Keratinocyte (primary cell): ENCODE results near the gene SYDE1. TPM values are rescaled to one million over a fixed set of nuclear protein-coding genes. Genes with fewer than 3 reads are reported as not detected.

ENCODE experiments used
- DNase-seq: peaks from one replicate; pipeline ENCODE4 v3.0.0-alpha.2; 2011; ENCODE audit warnings: low read depth, missing footprints, low spot score
- FAIRE-seq: peaks from 2 replicates; lab custom pipeline; 2011; peaks lifted over from hg19 to GRCh38; lab: Jason Lieb, UNC
- H2AFZ ChIP-seq: 2 replicates; pipeline ENCODE4 v1.6.0; 2012; ENCODE audit warnings: low read length, control low read depth, inconsistent platforms; ENCODE audit not compliant: control insufficient read depth
- H3K27ac ChIP-seq: 2 replicates; pipeline ENCODE4 v1.5.1; 2011; ENCODE audit warnings: low read length; ENCODE audit not compliant: control insufficient read depth, insufficient read depth
- H3K27me3 ChIP-seq: 3 replicates; pipeline ENCODE4 v1.6.0; 2011; ENCODE audit warnings: low read length; ENCODE audit not compliant: control insufficient read depth, insufficient read depth; ENCODE audit errors: extremely low read depth
- H3K36me3 ChIP-seq, 2 experiments: 2 replicates in 1 of 2; 3 replicates in 1 of 2; pipeline ENCODE4 v1.5.1; 2011; ENCODE audit warnings: low read length in 2 of 2, mild to moderate bottlenecking in 1 of 2; ENCODE audit not compliant: control insufficient read depth in 2 of 2, insufficient read depth in 2 of 2; ENCODE audit errors: extremely low read depth in 1 of 2
- H3K4me1 ChIP-seq: 3 replicates; pipeline ENCODE4 v1.5.1; 2011; ENCODE audit warnings: low read length; ENCODE audit not compliant: control insufficient read depth, insufficient read depth; ENCODE audit errors: extremely low read depth
- H3K4me2 ChIP-seq: 3 replicates; pipeline ENCODE4 v1.6.0; 2011; ENCODE audit warnings: low read depth, low read length; ENCODE audit not compliant: control insufficient read depth, insufficient read depth; ENCODE audit errors: extremely low read depth
- H3K4me3 ChIP-seq, 3 experiments: fragments of 200-600 bp in 1 of 3; sonication (generic) in 1 of 3; 2 replicates in 2 of 3; 3 replicates in 1 of 3; pipeline ENCODE4 v1.5.1; 2011 to 2016; ENCODE audit warnings: low read length in 3 of 3, mild to moderate bottlenecking in 3 of 3, control low read depth in 2 of 3, inconsistent platforms in 1 of 3, low read depth in 1 of 3, mixed read lengths in 1 of 3, mixed run types in 1 of 3, moderate library complexity in 1 of 3; ENCODE audit not compliant: control insufficient read depth in 2 of 3, insufficient read depth in 2 of 3; ENCODE audit errors: extremely low read depth in 1 of 3
- H3K79me2 ChIP-seq: 2 replicates; pipeline ENCODE4 v1.6.0; 2012; ENCODE audit warnings: low read length; ENCODE audit not compliant: control insufficient read depth, insufficient read depth
- H3K9ac ChIP-seq: 3 replicates; pipeline ENCODE4 v1.6.0; 2011; ENCODE audit warnings: low read length; ENCODE audit not compliant: control insufficient read depth, insufficient read depth; ENCODE audit errors: extremely low read depth
- H3K9me1 ChIP-seq: 3 replicates; pipeline ENCODE4 v1.6.0; 2011; ENCODE audit warnings: low read length; ENCODE audit not compliant: control insufficient read depth, insufficient read depth; ENCODE audit errors: extremely low read depth
- H3K9me3 ChIP-seq: 2 replicates; pipeline ENCODE4 v1.5.1; 2012; ENCODE audit warnings: low read depth, low read length; ENCODE audit not compliant: control insufficient read depth
- H4K20me1 ChIP-seq: 3 replicates; pipeline ENCODE4 v1.6.0; 2011; ENCODE audit warnings: low read length; ENCODE audit not compliant: control insufficient read depth, insufficient read depth; ENCODE audit errors: extremely low read depth
- CTCF ChIP-seq, 3 experiments: IDR thresholded peaks in 1 of 3; conservative IDR thresholded peaks in 1 of 3; optimal IDR thresholded peaks in 1 of 3; 2 replicates in 2 of 3; 3 replicates in 1 of 3; pipeline versions ENCODE3 to v1.5.1; 2011; ENCODE audit warnings: low read length in 3 of 3, mild to moderate bottlenecking in 3 of 3, moderate library complexity in 2 of 3, control low read depth in 1 of 3, inconsistent platforms in 1 of 3; ENCODE audit not compliant: insufficient read depth in 2 of 3; ENCODE audit errors: extremely low read depth in 1 of 3
- EZH2 ChIP-seq: IDR thresholded peaks from one replicate; pipeline ENCODE4 v1.6.1; 2012; ENCODE audit warnings: inconsistent platforms, mild to moderate bottlenecking, low read length, moderate library complexity
- dilution Hi-C: fragments of 300-500 bp; cut with MboI; formaldehyde crosslinking; loops from one replicate; pipeline ENCODE4 v1.7.0; 2020; ENCODE audit warnings: low sequenced_read_pairs; ENCODE audit not compliant: extremely low pct_ligation_motif_present
- polyA plus RNA-seq, 5 experiments: library from polyadenylated mRNA; depleted of rRNA in 3 of 5; stranded (reverse) in 3 of 5; stranded (forward) in 1 of 5; unstranded in 1 of 5; fragments of >200 nt; gene quantifications; 1 replicate in 1 of 5; 2 replicates in 3 of 5; 3 replicates in 1 of 5; pipeline versions ENCODE4 v1.2.1 to v1.2.3, GENCODE V29; 2011 to 2012; ENCODE audit warnings: missing spikeins in 2 of 5, low read depth in 1 of 5, low replicate concordance in 1 of 5

The SYDE1 gene
- polyA plus RNA-seq, 1 donor (not counting 4 experiments of a cell fraction or from before 2014, with no cell fraction given): 5.8 TPM

DNA sequence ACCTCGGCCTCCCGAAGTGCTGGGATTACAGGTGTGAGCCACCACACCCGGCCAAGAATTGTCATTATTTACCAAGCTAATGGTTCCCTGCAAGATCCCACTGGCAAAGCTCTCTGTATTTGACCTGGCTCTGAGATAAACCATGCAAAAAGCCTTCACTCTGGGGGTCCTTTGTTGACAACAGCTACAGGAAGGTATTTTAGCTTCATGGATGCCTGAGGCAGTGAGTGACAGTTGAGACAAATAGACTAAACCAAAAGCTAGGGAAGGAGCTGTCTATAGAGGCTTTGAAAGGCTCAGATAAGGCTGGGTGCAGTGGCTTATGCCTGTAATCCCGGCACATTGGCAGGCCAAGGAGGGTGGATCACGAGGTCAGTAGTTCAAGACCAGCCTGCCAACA, 48.1 kb downstream of the SYDE1 start:
- Histone ChIP-seq H2AFZ (no peak overlapping the region), H3K9me1 (no peaks in the 10 kb centered on the region), H3K9me3 (peaks cover 4% of the 10 kb centered on the region), H3K4me3 (no peak overlapping the region), H3K79me2 (no peaks in the 10 kb centered on the region), H4K20me1 (no peaks in the 10 kb centered on the region), H3K27ac (no peak overlapping the region), H3K9ac (no peak overlapping the region), H3K27me3 (no peaks in the 10 kb centered on the region), H3K4me2 (no peak overlapping the region), H3K4me1 (no peaks in the 10 kb centered on the region), H3K36me3 (no peaks in the 10 kb centered on the region)
- TF ChIP-seq EZH2 (no peak), CTCF (optimal IDR thresholded peaks at IDR 0.05 in 1 of 3, IDR thresholded peaks at IDR 0.05 in 1 of 3, conservative IDR thresholded peaks at IDR 0.05 in 1 of 3; ENCODE audit: extremely low read depth in 1 of 3, insufficient read depth in 2 of 3, low read length in 3 of 3) (no peak)
- dilution Hi-C loops: no loop called here
- FAIRE-seq (no peak), DNase-seq (no peak)

DNA sequence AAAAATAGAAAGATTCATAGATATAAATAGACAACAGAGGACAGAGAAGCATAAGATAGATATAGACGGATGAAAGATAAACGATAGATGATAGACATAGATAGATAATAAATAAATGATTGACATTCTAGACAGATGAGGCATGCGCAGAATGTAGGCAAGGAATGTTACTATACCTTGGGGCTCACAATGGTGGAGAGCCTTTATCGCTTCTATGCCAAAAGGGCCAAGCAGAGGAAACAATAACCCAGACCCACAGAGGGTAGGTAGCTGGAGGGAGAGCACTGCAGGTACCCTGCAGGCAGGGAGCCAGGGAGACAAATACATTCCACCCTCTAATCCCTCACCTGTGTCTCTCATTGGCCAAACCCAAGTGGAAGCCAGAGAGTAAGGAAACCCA, 49.2 kb downstream of the SYDE1 start:
- dilution Hi-C loops: no loop called here
- no peaks in the 10 kb centered on the region for H3K27me3 ChIP-seq

More for the DNA sequence above, 49.2 kb downstream of the SYDE1 start:
- H2AFZ ChIP-seq: no peak overlapping the region
- no peak for DNase-seq
- H3K36me3 ChIP-seq: no peaks in the 10 kb centered on the region
- H3K27ac ChIP-seq: no peak overlapping the region
- no peak overlapping the region for H3K9ac ChIP-seq
- peaks cover 4% of the 10 kb centered on the region for H3K9me3 ChIP-seq
- FAIRE-seq: no peak
- H3K4me2 ChIP-seq: no peak overlapping the region
- H3K9me1 ChIP-seq: no peaks in the 10 kb centered on the region
- no peaks in the 10 kb centered on the region for H3K4me1 ChIP-seq
- TF ChIP-seq CTCF (optimal IDR thresholded peaks at IDR 0.05 in 1 of 3, IDR thresholded peaks at IDR 0.05 in 1 of 3, conservative IDR thresholded peaks at IDR 0.05 in 1 of 3; ENCODE audit: extremely low read depth in 1 of 3, insufficient read depth in 2 of 3, low read length in 3 of 3): no peak
- no peak for TF ChIP-seq EZH2
- no peaks in the 10 kb centered on the region for H3K79me2 ChIP-seq
- H4K20me1 ChIP-seq: no peaks in the 10 kb centered on the region
- no peak overlapping the region for H3K4me3 ChIP-seq
